Left lung (tissue), 10 donors: ENCODE results near the gene DNM3. TPM values are rescaled to one million over a fixed set of nuclear protein-coding genes. Genes with fewer than 3 reads are reported as not detected.

Experiments
- ATAC-seq: fragments of 200-7000 bp; cut with Tn5 transposase; one replicate; pipeline ENCODE4 v1.9.1; 2020; ENCODE audit warnings: moderate library complexity
- DNase-seq, 4 donors: peaks; one replicate each; pipeline ENCODE4 v3.0.0-alpha.2; 2013 to 2020
- H3K27ac ChIP-seq, 2 donors: fragments of 200-600 bp; sonication (generic) in 1 of 2; one replicate each; pipeline versions ENCODE4 v1.5.0 to v1.8.0; 2020 to 2021
- H3K27me3 ChIP-seq, 2 donors: fragments of 200-600 bp; sonication (generic) in 1 of 2; one replicate each; pipeline versions ENCODE4 v1.5.0 to v1.8.0; 2020 to 2021
- H3K36me3 ChIP-seq, 2 donors: fragments of 200-600 bp; sonication (generic) in 1 of 2; one replicate each; pipeline versions ENCODE4 v1.5.0 to v1.8.0; 2020 to 2021
- H3K4me1 ChIP-seq, 2 donors: fragments of 200-600 bp; one replicate each; pipeline ENCODE4 v1.8.0; 2021
- H3K4me3 ChIP-seq, 2 donors: fragments of 200-600 bp; sonication (generic) in 1 of 2; one replicate each; pipeline versions ENCODE4 v1.5.0 to v1.8.0; 2020 to 2021; ENCODE audit warnings: mild to moderate bottlenecking in 1 of 2
- H3K9me3 ChIP-seq, 2 donors: fragments of 200-600 bp; sonication (generic) in 1 of 2; one replicate each; pipeline versions ENCODE4 v1.5.0 to v1.8.0; 2020 to 2021
- CTCF ChIP-seq, 2 donors: fragments of 200-600 bp; sonication (generic) in 1 of 2; IDR thresholded peaks; one replicate each; pipeline versions ENCODE4 v1.5.0 to v1.8.0; 2021; ENCODE audit warnings: antibody characterized with exemption in 2 of 2
- intact Hi-C, 2 donors: fragments of 100-400 bp; cut with DNase I; formaldehyde crosslinking; loops; one replicate each; pipeline versions ENCODE4 v1.11.2 to v1.14.2; 2022
- polyA plus RNA-seq, 6 donors: library from polyadenylated mRNA; unstranded; fragments of 120-200 nt; gene quantifications; one replicate each; pipeline ENCODE4 v1.2.1, GENCODE V29; 2013; ENCODE audit not compliant: insufficient read length in 6 of 6
- total RNA-seq, 2 donors: library from RNA; stranded (reverse); fragmentation: NEBNext Ultra II Directional; extraction: Animal tissue kit (Norgen Biotek cat#: 25700); gene quantifications; one replicate each; pipeline ENCODE4 v1.2.1, GENCODE V29; 2021
- donor health status: DM: no; HTN: yes; CAD: no.
- donor health status: DM: no; HTN: no; CAD: no.

Gene DNM3
- total and polyA plus RNA-seq, 8 donors: 5.2 to 7.7 (median 6.3) TPM

GRCh38 chr1:172086137-172086536 lies 244.8 kb downstream of the DNM3 start:
- intact Hi-C loops: no loop called here
- Histone ChIP-seq H3K4me3 (no peak overlapping the region), H3K9me3 (no peaks in the 10 kb centered on the region), H3K36me3 (no peaks in the 10 kb centered on the region), H3K27ac (no peak overlapping the region), H3K4me1 (no peaks in the 10 kb centered on the region), H3K27me3 (no peaks in the 10 kb centered on the region)
- ATAC-seq (no peak), DNase-seq (no peak)
- no peak for TF ChIP-seq CTCF (IDR thresholded peaks at IDR 0.05)

- ATAC-seq (no peak), DNase-seq (peak in 1 of 4 donors; percentile 26)
- intact Hi-C loops: no loop called here
- Histone ChIP-seq H3K4me3 (no peak overlapping the region), H3K4me1 (no peaks in the 10 kb centered on the region), H3K27me3 (no peaks in the 10 kb centered on the region), H3K36me3 (no peaks in the 10 kb centered on the region), H3K9me3 (no peaks in the 10 kb centered on the region), H3K27ac (no peak overlapping the region)
- no peak for TF ChIP-seq CTCF (IDR thresholded peaks at IDR 0.05)
These were observed 247.0 kb downstream of the DNM3 start for GRCh38 chr1:172088256-172088655.

GRCh38 chr1:172089768-172090510 lies 248.6 kb downstream of the DNM3 start:
- peak; percentile 99 for ATAC-seq

GRCh38 chr1:172090511-172090817 lies 249.2 kb downstream of the DNM3 start:
- intact Hi-C loops: no loop called here
- DNase-seq: no peak
- Histone ChIP-seq H3K4me1 (no peaks in the 10 kb centered on the region), H3K27ac (no peak overlapping the region), H3K9me3 (no peaks in the 10 kb centered on the region), H3K4me3 (no peak overlapping the region), H3K36me3 (no peaks in the 10 kb centered on the region), H3K27me3 (no peaks in the 10 kb centered on the region)
- no peak for ATAC-seq
- TF ChIP-seq CTCF (IDR thresholded peaks at IDR 0.05): peak in 1 of 2 donors; percentile 3

More at GRCh38 chr1:172089768-172090510, 248.6 kb downstream of the DNM3 start:
- TF ChIP-seq CTCF (IDR thresholded peaks at IDR 0.05): peak; percentile 52 to 65
- no peak overlapping the region for H3K27ac ChIP-seq
- no peaks in the 10 kb centered on the region for H3K4me1 ChIP-seq
- H3K9me3 ChIP-seq: no peaks in the 10 kb centered on the region
- no peak overlapping the region for H3K4me3 ChIP-seq
- no peaks in the 10 kb centered on the region for H3K36me3 ChIP-seq
- no peaks in the 10 kb centered on the region for H3K27me3 ChIP-seq
- intact Hi-C loops: no loop called here
- DNase-seq: peak in 3 of 4 donors; percentile 53 to 81 (median 55)

GRCh38 chr1:172095846-172096245 lies 254.5 kb downstream of the DNM3 start:
- no peak for DNase-seq
- no peaks in the 10 kb centered on the region for H3K36me3 ChIP-seq
- no peak overlapping the region for H3K27ac ChIP-seq
- H3K4me1 ChIP-seq: no peaks in the 10 kb centered on the region
- no peaks in the 10 kb centered on the region for H3K9me3 ChIP-seq
- no peak overlapping the region for H3K4me3 ChIP-seq
- no peaks in the 10 kb centered on the region for H3K27me3 ChIP-seq
- no peak for ATAC-seq
- intact Hi-C loops: no loop called here
- TF ChIP-seq CTCF (IDR thresholded peaks at IDR 0.05): no peak
